ENCODE results near the gene SORCS2.

- TF ChIP-seq GABPA (IDR thresholded peaks at IDR 0.05; ENCODE audit: borderline replicate concordance, insufficient read depth, low read length), result no peak
- no peak for TF ChIP-seq POLR2A (IDR thresholded peaks at IDR 0.05; ENCODE audit: control extremely low read depth in 1 of 2, low read depth in 2 of 2, low read length in 2 of 2)
- no peak for TF ChIP-seq NANOG (IDR thresholded peaks at IDR 0.05; ENCODE audit: insufficient read depth, low read depth, low read length, poor library complexity, severe bottlenecking)
- TF ChIP-seq CTCF (IDR thresholded peaks at IDR 0.05; ENCODE audit: control extremely low read depth in 1 of 3, insufficient read depth in 1 of 3, low read depth in 1 of 3, low read length in 3 of 3), result no peak
- TF ChIP-seq CREB1 (IDR thresholded peaks at IDR 0.05), result no peak
- no peak for TF ChIP-seq TEAD4 (IDR thresholded peaks at IDR 0.05; ENCODE audit: low read depth, low read length)
- TF ChIP-seq RAD21 (IDR thresholded peaks at IDR 0.05 in 1 of 2, conservative IDR thresholded peaks at IDR 0.05 in 1 of 2; ENCODE audit: low read depth in 2 of 2, low read length in 2 of 2), result no peak
- TF ChIP-seq CEBPB (IDR thresholded peaks at IDR 0.05; ENCODE audit: low read depth, low read length), result no peak
Observed at GRCh38 chr4:7766661-7767345, 574.5 kb downstream of the SORCS2 start.
